SKM-1 treated with dmso at 0.1 percent for 144 hours (cell line): Measurements from ENCODE around the gene ZNF483.
"Not testable (repeated sequence)": the region's sequence is repeated elsewhere in the genome, so short reads cannot be mapped to it uniquely, and the experiment has no call there.

Experiments
- DNase-seq: peaks from one replicate; lab custom pipeline; 2025; ENCODE audit not compliant: unreplicated experiment; lab: John Stamatoyannopoulos, UW

ZNF483 gene

DNA sequence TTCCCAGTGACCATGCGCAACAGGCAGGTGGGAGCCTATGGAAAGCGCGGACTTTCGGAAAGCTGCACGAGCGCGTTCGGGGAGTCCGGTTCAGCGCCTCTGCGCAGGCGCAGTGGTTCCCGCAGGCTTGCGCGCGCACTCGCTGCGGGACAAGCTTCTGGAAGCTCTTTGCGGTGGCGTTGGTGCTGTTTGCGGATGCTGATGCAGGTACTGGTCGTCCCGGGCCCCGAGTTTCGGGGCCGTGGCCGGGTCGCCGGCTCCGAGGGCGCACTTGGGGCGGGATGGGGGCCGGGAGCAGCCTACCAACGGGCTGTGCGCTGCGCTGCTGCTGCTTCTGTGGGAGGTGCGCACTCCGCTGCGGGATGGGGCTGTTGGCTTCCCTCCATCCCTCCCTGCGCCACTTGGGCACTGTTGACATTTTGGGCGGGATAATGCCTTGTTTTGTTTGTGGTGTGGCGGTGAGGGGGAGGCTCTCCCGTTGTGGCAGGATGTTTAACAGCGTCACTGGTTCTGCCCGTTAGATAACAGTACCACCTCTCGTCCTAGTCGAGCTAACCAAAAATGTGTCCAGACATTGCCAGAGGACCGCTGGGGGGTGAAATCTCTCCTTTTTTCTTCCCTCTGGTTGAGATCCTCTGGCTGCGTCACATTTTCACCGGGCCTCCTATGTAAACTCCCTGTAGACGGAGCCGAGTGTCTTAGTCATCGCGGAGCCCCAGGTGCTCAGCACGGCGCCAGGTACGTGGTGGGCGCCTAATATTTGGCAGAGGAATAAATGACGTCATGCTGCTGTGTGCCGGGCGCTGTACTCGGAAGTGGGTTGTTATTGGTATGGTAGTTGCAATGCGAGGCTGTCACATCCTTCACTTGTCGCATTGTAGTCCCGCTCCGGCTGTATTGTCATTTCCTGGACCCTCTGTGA is at the start of gene ZNF483:
ZNF483 (plus strand) TSS at position 124 of the 922 bp plus-strand sequence. CDS start 2,217 bp downstream, outside the sequence.
- no peak for DNase-seq

DNA sequence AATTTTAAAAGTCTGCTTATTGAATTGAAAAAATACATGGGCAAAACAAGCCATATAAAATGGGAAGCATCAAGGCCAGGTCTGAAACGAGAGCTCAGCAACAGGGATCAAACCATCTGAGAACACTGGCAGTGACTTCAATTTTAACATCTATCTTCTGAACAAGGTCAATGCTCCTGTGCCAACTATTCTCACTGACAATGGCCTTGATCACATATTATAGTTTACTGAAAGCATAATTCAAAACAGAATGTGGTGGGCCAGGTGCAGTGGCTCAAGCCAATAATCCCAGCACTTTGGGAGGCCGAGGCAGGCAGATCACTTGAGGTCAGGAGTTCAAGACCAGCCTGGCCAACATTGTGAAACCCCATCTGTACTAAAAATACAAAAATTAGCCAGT is 49.8 kb upstream of the ZNF483 start:
- DNase-seq, result no peak

DNA sequence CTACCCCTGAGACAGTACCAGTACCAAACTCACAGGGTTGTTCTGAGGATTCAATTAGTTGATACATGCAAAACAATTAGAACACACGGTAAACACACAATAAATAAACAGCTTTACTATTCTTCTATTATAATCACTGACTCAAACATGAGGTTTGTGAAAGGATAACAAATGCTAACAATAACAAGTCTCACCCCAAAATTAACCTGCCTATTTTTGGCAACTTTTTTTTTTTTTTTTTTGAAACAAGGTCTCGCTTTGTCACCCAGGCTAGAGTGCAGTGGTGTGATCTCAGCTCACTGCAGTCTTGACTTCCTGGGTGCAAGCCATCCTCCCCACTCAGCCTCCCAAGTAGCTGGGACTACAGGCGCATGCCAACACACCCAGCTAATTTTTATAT is 47.3 kb upstream of the ZNF483 start:
- no peak for DNase-seq

DNA sequence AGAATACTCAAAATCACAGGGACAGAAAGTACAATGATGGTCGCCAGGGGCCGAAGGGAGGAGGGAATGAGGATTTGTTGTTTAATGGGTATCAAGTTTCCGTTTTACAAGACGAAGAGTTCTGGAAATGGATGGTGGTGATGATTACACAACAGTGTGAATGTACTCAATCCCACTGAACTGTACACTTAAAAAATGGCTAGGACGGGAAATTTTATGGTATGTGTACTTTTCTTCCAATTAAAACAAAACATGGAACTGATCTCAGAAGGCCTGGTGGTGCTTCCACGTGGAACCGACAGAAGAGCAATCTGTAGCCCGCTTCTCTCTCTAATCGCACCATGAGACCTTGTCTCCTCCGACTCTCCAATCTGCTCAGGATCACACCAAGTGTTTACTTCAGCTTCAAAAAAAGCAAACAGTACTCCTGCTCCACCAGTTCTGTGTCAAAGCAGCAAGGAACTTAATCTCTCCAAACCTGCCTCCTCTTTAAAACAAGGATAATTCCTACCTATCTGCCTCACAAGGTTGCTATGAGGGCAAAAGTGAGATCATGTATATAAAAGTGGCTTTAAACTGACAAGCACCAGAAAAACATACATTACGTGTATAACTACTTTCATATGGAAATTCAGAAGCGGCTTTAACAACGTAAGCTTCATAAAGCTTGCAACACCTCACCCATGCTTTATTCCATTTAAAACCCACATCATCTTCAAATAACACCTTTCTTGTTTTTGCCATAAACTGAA is 42.9 kb upstream of the ZNF483 start:
- no peak for DNase-seq

DNA sequence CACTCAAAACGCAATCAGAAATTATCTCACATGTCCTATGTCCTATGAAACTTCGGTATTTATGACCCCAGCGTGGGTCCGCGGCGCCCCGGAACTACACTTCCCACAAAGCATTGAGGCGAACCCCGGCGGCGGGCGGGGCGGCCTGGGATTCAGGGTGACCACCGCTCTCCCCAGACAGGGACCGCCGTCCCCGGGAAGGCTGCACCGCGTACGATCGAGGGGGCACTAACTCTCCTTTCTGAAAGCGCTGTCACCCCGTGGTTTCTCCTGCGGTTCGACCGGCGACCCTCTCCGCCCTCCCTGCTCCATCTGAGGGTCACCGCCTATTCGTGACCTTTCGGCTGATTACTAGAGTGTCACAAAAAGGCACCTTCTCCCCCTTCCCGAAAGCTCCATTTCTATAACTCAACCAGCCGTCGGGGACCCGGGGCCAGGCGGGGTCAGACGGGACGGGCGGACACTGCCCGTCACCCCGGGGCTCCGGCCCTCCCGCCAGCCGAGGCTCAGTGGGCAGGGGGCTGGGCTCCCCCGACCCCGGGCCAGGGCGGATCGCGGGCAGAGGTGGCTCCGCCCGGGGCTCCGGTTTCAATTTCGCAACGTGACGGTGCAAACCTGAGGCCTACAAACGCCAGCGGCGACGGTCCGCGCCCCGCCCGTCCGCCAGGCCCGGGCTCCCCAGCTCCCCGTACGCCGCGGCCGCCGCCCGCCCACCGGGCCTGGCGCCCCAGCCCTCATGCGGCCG is 42.1 kb upstream of the ZNF483 start:
- no peak for DNase-seq

DNA sequence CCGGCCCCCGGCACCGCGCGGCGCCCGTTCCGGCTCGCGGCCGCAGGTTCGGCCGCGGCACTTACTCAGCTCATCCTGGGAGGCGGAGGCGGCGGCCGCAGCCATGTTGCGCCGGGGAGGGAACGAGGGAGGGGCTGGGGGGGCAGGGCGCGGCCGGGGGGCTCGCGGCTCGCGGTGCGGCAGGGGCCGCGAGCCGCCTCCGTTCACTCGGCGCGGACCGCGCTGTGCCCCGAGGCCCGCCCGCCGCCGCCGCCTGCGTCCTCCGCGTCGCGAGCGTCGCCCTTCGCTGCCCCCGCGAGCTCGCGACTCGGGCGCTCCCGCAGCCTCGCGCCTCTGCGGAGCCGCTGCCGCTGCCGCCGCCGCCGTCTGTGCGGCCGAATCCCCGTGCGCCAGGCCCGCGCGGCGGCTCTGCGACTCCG is 41.5 kb upstream of the ZNF483 start:
- no peak for DNase-seq

DNA sequence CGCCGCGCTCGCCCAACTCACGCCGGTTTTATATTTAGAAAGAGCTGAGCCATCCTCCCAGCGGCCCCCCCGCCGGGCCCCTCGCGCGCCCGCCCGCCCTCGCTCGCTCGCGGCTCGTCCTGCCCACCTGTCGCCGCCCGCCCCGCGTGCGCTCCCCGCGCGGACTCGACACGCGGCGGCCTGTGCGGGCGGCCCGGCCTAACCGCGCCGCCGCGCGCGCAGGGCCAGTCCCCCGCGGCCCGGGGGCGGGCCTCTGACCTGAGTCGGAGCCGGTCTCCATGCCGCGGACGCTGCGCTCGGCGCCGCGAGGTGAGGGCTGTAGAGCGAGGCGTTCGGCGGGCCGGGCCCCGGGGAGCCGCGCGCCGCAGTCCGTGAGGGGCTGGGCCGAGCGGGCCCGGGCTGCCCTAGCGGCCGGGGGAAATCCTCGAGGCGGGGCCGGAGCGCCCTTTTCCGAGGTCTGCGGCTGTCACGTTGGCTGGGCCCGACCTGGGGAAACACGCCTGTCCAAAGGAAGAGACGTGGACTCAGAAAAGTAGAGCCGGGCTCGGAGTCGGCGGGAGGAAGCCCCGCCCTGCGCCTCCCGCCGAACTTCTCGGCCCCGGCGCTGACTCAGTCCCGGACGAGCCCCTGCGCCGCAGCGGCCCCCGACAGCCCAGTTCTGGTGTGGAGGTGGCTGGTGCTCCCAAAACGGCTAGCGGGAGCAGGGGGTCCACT is 41.0 kb upstream of the ZNF483 start, which contains the start of gene ECPAS:
ECPAS (minus strand) TSS at position 526 of the 714 bp plus-strand sequence. CDS start 11,465 bp downstream, outside the sequence.
- DNase-seq, result peak; percentile 29

DNA sequence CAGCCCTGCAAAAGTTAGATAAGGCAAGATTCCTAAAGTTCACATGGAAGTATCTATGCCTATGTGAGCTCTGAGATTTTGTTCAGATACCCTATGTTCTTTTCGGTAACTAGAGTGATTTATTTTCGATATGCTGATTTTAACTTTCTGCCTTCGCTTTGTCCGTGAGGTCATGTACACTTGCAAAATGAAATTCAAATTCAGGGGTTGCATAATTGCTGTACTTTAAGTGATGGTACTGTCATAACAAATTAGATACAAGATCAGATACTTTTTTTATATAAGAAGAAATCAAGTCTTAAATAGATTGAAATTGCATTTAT is 40.4 kb upstream of the ZNF483 start:
- DNase-seq, result no peak

DNA sequence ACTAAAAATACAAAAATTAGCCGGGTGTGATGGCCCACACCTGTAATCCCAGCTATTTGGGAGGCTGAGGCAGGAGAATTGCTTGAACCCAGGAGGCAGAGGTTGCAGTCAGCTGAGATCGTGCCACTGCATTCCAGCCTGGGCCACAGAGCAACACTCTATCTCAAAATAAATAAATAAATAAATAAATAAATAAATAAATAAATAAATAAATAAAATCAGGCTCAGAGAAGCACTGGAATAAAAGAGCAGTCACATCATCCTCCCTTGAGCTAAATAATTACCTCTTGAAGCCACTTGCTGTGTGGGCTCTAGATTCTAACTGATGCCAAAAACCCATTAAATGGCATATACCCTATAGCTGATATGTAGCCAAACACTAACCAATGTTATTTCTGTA is 27.8 kb upstream of the ZNF483 start:
- DNase-seq, result not testable (repeated sequence)

DNA sequence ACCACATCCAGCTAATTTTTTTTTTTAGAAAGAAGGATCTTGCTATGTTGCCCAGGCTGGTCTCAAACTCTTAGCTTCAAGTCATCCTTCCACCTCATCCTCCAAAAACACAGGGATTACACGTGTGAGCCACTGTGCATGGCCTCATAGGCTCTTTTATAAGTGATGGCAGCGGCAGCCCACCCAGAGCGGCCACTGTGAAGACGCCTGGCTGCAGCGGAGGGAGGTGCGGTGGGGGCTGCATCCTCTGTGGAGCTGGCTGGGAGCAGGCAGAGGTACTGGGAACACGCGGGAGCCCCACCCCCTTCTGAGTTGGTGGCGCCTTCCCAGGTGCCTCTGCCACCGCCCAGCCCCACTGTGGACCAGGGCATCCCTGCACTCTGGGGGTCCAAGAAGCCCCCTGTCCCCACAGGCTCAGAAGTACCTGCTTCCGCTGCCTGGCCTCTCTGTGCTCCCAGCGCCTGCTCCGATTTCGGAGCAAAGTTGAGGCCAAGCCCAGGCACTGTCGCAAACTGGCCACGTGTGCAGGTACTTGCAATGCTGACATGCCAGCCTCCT is 23.9 kb upstream of the ZNF483 start:
- DNase-seq, result no peak

DNA sequence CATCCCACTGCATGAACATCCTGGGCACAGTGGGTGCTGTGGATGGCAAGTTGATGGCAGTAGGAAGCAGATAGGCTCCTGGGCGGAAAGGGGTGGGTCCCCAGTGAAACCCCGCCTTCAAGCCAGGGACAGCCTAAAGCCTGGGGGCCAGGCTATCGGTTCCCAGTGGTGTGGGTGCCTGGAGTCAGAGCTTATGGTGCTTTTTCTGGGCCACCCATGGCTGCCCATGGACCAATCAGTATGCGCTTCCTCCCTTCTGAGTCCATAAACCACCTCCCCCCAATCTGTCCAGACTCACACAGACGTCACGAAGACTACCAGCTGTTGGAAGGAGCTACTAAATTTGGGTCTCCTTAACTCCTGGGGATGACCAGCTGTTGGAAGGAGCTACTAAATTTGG is 23.3 kb upstream of the ZNF483 start:
- no peak for DNase-seq

DNA sequence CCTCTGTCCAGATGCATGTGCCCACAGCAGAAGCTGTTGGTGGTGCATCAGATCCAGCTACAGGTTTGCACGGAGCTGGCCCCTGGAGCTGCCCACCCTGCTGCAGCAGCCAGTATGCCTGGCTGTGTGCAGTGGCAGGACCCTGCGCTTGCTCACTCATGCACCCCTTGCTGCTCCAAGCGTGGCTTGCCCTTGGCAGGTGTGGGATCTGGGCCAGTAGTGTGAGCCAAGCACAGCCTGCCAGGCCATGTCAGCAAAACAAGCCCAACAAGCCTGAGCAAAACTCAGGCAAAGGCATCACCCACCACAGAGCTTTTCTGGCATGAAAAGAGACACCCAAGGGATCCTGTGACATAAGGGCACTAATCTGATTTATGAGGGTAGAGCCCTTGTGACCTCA is 22.5 kb upstream of the ZNF483 start:
- no peak for DNase-seq

DNA sequence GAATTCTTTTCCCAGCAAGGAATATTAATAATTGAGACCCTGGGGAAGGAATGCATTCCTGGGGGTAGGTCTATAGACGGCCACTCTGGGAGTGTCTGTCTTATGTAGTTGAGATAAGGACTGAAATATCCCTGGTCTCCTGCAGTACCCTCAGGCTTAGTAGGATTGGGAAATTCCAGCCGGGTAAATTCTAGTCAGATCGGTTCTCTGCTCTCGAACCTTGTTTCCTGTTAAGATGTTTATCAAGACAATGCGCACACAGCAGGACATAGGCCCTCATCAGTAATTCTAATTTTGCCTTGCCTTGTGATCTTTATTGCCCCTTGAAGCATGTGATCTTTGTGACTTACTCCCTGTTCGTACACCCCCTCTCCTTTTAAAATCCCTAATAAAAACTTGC is 13.4 kb upstream of the ZNF483 start:
- DNase-seq, result not testable (repeated sequence)

DNA sequence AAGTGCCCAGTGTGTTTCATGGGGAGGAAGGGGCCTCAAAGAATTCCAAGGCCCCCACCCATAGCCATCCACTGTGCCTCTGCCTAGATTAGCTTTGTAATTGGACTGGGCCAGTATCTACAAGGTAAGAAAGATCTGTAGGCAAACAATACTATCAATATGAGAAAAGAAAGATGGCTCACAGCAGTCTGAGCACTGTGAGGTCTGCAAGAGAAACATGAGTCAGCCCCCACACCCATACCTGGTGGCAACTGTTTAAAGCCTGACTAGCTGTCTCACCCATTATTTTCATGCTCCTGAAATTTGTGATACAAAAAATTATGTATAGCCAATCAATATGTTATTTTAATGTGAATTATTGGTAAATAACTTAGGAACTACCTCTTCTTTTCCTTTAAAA is 10.0 kb upstream of the ZNF483 start:
- no peak for DNase-seq

DNA sequence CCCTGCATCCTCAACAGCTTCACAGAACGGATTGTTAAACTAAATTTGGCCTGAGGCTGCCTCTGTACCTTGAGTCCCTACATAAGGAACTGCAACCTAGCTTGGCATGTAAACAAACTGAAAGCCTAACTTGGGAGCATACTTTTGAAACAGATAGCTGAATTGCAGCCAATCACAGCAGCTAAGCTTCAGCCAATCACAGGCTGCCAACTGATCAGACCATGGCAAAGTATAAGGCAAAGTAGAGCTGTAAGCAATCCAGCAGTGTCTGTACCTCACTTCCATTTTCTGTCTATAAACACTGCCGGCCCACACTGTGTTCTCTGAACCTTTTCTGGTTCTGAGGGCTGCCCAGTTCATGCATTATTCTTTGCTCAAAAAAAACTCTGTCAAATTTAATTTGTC is 8.9 kb upstream of the ZNF483 start:
- DNase-seq, result no peak

DNA sequence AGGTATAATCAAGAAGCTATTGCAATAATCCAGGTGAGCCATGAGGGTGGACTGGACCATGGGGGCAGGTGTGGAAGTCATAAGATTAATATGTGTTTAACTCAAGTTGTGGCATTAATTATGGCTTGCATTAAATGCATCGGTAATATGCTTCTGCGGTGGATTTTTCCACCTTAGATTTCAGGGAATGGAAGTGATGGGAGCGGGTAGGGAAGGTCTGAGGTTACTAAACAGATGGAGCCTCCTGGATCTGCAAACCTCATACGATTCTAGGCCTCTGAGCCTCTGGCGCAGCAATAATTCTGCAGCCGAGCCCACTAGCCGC is 286 bp upstream of the ZNF483 start:
- DNase-seq, result no peak

DNA sequence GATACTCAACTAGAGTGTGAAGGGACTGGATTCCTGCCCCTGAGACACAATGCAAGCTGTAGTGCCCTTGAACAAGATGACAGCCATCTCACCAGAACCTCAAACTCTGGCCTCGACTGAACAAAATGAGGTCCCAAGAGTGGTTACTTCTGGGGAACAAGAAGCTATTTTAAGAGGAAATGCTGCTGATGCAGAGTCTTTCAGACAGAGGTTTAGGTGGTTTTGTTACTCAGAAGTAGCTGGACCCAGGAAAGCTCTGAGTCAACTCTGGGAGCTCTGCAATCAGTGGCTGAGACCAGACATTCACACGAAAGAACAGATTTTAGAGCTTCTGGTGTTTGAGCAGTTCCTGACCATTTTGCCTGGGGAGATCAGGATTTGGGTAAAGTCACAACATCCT is 2.4 kb downstream of the ZNF483 start:
- DNase-seq, result no peak

DNA sequence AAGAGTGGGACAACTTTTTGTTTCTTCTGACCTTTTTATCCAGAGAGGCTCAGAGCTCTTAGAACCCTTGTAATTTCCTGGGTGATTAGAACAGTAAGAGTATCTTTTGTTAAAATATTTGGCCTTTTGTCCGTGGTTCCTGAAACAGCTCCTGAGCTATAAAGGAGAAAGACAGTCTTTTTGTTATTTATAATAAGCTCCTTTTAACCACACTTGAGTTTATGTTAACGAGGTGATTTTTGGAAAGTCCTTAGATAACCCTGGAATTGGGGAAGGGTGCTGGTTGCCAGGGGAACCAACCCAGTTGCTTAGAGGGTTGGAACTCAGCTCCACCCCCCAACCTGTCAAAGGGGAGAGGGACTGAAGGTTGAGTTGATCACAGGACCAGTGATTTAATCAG is 4.8 kb downstream of the ZNF483 start:
- no peak for DNase-seq

DNA sequence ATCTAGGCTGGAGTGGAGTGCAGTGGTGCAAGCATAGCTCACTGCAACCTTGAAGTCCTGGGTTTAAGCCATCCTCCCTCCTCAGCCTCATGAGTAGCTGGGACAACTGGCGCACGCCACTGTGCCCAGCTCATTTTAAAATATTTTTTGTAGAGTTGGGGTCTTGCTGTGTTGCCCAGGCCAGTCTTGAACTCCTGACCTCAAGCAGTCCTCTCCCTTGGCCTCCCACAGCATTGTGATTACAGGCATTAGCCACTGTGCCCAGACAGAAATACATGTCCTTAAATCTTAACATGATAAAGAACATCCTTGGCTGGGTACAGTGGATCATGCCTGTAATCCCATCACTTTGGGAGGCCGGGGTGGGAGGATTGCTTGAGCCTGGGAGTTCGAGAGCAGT is 6.7 kb downstream of the ZNF483 start:
- no peak for DNase-seq

DNA sequence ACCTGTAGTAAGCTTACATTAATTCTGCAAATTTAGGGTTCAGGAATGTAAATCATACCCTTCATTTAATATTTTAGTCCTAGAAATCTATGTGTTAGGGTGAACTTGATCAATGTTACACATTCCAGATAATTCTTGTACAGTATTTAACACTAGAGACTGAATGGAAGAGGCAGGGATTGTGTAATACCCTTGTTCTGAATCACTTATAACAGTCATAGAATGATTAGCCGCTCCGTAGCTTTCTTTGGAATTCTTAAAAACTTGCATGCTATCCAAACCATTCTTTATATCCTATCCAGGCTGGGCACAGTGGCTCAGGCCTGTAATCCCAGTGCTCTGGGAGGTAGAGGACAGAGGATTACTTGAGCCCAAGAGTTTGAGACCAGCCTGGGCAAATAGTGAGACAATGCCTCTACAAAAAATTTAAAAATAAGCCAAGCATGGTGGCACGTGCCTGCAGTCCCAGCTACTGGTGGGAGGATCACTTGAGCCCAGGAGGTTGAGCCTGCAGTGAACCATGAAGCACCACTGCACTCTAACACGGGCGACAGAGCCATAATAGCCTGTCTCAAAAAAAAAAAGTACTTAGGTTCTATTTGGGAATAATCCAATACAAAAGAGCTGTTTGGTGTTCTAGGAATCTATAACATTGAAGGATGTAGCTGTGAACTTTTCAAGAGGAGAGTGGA is 8.3 kb downstream of the ZNF483 start:
- no peak for DNase-seq
